Loucy (cell line): Measurements from ENCODE around the gene GATD1.
A peak's percentile ranks its signal among the peaks of the same experiment; 100 is the strongest.

Experiments used
- H2AFZ ChIP-seq: fragments of 200-600 bp; sonication (generic); 2 replicates; pipeline ENCODE4 v1.6.0; 2016; ENCODE audit warnings: antibody characterized with exemption, mild to moderate bottlenecking, low read length, moderate library complexity
- H3F3A ChIP-seq: fragments of 200-600 bp; 2 replicates; pipeline ENCODE4 v1.6.0; 2016; ENCODE audit warnings: antibody characterized with exemption, low read depth, mild to moderate bottlenecking
- H3K27me3 ChIP-seq: fragments of 200-600 bp; sonication (generic); 2 replicates; pipeline ENCODE4 v1.6.1; 2014; ENCODE audit warnings: low read length, mild to moderate bottlenecking; ENCODE audit not compliant: insufficient read depth, poor library complexity, severe bottlenecking
- H3K36me3 ChIP-seq: fragments of 200-600 bp; sonication (generic); 2 replicates; pipeline ENCODE4 v1.6.1; 2016; ENCODE audit warnings: low read length; ENCODE audit not compliant: insufficient read depth
- H3K4me1 ChIP-seq: fragments of 200-600 bp; sonication (generic); 2 replicates; pipeline ENCODE4 v1.5.1; 2014; ENCODE audit warnings: low read length, mild to moderate bottlenecking; ENCODE audit not compliant: insufficient read depth, poor library complexity, severe bottlenecking
- H3K4me2 ChIP-seq: fragments of 200-600 bp; sonication (generic); 2 replicates; pipeline ENCODE4 v1.6.0; 2014; ENCODE audit warnings: antibody characterized with exemption, low read length, low read depth, mild to moderate bottlenecking; ENCODE audit not compliant: poor library complexity, severe bottlenecking
- H3K4me3 ChIP-seq: fragments of 200-600 bp; sonication (generic); 2 replicates; pipeline ENCODE4 v1.5.1; 2014; ENCODE audit warnings: low read length, mild to moderate bottlenecking, mixed read lengths; ENCODE audit not compliant: poor library complexity, severe bottlenecking
- H3K79me2 ChIP-seq: fragments of 200-600 bp; sonication (generic); 2 replicates; pipeline ENCODE4 v1.6.1; 2014; ENCODE audit warnings: low read length; ENCODE audit not compliant: insufficient read depth
- H3K9ac ChIP-seq: fragments of 200-600 bp; sonication (generic); 2 replicates; pipeline ENCODE4 v1.6.0; 2014; ENCODE audit warnings: mild to moderate bottlenecking, low read depth, low read length, moderate library complexity; ENCODE audit not compliant: poor library complexity, severe bottlenecking
- H3K9me2 ChIP-seq: fragments of 200-600 bp; sonication (generic); replicated peaks from 2 replicates; pipeline ENCODE4 v1.6.1; 2016; ENCODE audit warnings: low read depth, low read length, mixed read lengths
- H3K9me3 ChIP-seq: fragments of 200-600 bp; sonication (generic); 2 replicates; pipeline ENCODE4 v1.6.1; 2014; ENCODE audit warnings: mild to moderate bottlenecking, antibody characterized with exemption, low read length, low read depth; ENCODE audit not compliant: insufficient read depth
- H4K20me1 ChIP-seq: fragments of 200-600 bp; sonication (generic); 2 replicates; pipeline ENCODE4 v1.6.0; 2014; ENCODE audit warnings: antibody characterized with exemption, low read length, mild to moderate bottlenecking; ENCODE audit not compliant: insufficient read depth, poor library complexity, severe bottlenecking
- CTCF ChIP-seq: fragments of 200-600 bp; sonication (generic); conservative IDR thresholded peaks from 2 replicates; pipeline ENCODE4 v1.5.1; 2014; ENCODE audit warnings: mild to moderate bottlenecking, antibody characterized with exemption, low read length
- EZH2phosphoT487 ChIP-seq: fragments of 200-600 bp; IDR thresholded peaks from 2 replicates; pipeline ENCODE4 v1.6.1; 2018; ENCODE audit warnings: antibody characterized with exemption, mild to moderate bottlenecking, moderate library complexity, borderline replicate concordance

Gene GATD1

GRCh38 chr11:799641-800316, 22.5 kb upstream of the GATD1 start:
- no peaks in the 10 kb centered on the region for H3K27me3 ChIP-seq
- peaks cover 26% of the 10 kb centered on the region for H3K4me1 ChIP-seq
- H3F3A ChIP-seq: peaks cover 3% of the 10 kb centered on the region; the same call in 1 of the 2 replicates
- peaks cover 38% of the 10 kb centered on the region; the same call in 1 of the 2 replicates for H3K79me2 ChIP-seq
- no peak overlapping the region for H3K9ac ChIP-seq
- H3K9me2 ChIP-seq: no peaks in the 10 kb centered on the region
- peaks cover 21% of the 10 kb centered on the region for H4K20me1 ChIP-seq
- no peak for TF ChIP-seq CTCF
- TF ChIP-seq EZH2phosphoT487: no peak
- H3K9me3 ChIP-seq: no peaks in the 10 kb centered on the region
- no peak overlapping the region for H2AFZ ChIP-seq
- no peak overlapping the region for H3K4me3 ChIP-seq
- no peaks in the 10 kb centered on the region for H3K36me3 ChIP-seq
- H3K4me2 ChIP-seq: no peak overlapping the region

- Histone ChIP-seq H3F3A (peaks cover 3% of the 10 kb centered on the region; the same call in 1 of the 2 replicates), H3K79me2 (peaks cover 26% of the 10 kb centered on the region; the same call in 1 of the 2 replicates), H3K36me3 (no peaks in the 10 kb centered on the region), H3K4me2 (peak within 1 kb of the TSS; percentile 100), H3K4me1 (peaks cover 17% of the 10 kb centered on the region), H4K20me1 (peaks cover 14% of the 10 kb centered on the region), H3K9ac (peak within 1 kb of the TSS; percentile 83), H3K27me3 (no peaks in the 10 kb centered on the region), H3K9me2 (no peaks in the 10 kb centered on the region), H3K9me3 (no peaks in the 10 kb centered on the region), H3K4me3 (peak within 1 kb of the TSS; percentile 85), H2AFZ (peak within 1 kb of the TSS; percentile 55; the same call in 1 of the 2 replicates)
- TF ChIP-seq EZH2phosphoT487: no peak
- TF ChIP-seq CTCF: peak; percentile 61
These were observed 20.9 kb upstream of the GATD1 start, which contains the start of gene SLC25A22 for GRCh38 chr11:798093-798713. TSS of gene SLC25A22 (minus strand) at chr11:798281. CDS start at chr11:795006, 3,275 bp downstream.

- TF ChIP-seq EZH2phosphoT487 (no peak), CTCF (no peak)
- Histone ChIP-seq H3K9me2 (no peaks in the 10 kb centered on the region), H3K9ac (peak overlapping the region; percentile 83), H4K20me1 (peaks cover 14% of the 10 kb centered on the region), H3K4me1 (peaks cover 17% of the 10 kb centered on the region), H2AFZ (peak overlapping the region; percentile 55; the same call in 1 of the 2 replicates), H3K4me3 (peak overlapping the region; percentile 85), H3K36me3 (no peaks in the 10 kb centered on the region), H3K4me2 (peak overlapping the region; percentile 100), H3K9me3 (no peaks in the 10 kb centered on the region), H3K27me3 (no peaks in the 10 kb centered on the region), H3F3A (peaks cover 3% of the 10 kb centered on the region; the same call in 1 of the 2 replicates), H3K79me2 (peaks cover 20% of the 10 kb centered on the region; the same call in 1 of the 2 replicates)
These were observed 20.2 kb upstream of the GATD1 start for GRCh38 chr11:797296-798092.
